ENCODE measurements around the gene RAB5A.

- TF ChIP-seq CTCF (conservative IDR thresholded peaks at IDR 0.05) (no peak), EZH2 (IDR thresholded peaks at IDR 0.05; ENCODE audit: low read depth) (no peak)
These were observed 9.2 kb upstream of the RAB5A start for GRCh38 chr3:19937459-19938294.
